Activated CD4-positive, alpha-beta T cell treated with anti-CD3 and anti-CD28 coated beads for 4 hours (primary cell): ENCODE results near the gene DHH.
"Not testable (repeated sequence)": the region's sequence is repeated elsewhere in the genome, so short reads cannot be mapped to it uniquely, and the experiment has no call there.

Experiments used
- DNase-seq, 2 donors: peaks; one replicate each; pipeline ENCODE4 v3.0.0-alpha.2; 2020

DHH gene

DNA sequence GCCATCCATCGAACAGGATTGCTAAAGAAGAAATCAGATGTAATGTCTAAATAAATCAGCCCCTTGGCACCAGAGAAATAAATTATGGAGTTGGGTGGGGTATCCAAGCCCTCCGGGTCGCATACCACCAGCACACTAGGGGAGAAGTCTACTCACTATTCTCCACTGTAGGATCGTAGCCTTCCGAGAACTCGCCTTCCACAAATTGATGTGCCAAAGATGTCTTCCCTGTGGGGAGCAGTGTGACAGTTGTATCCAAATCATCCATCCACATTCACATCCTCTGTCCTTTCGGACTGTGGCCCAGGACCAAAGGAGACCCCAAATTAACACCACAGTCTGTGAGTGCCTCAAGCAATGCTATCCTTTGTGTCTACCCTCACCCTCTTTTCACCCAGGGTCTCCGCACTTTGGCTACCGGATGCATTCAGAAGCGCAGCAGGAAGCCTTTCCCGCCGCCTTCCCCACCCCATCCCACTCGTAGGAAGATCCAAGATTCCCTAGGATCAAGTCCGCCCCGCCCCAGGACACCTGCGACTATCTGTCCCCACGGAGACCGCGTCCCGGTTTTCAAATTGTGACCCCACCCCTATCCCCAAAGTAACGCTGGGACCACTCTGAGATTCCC lies 25.6 kb downstream of the DHH start:
- DNase-seq: no peak

DNA sequence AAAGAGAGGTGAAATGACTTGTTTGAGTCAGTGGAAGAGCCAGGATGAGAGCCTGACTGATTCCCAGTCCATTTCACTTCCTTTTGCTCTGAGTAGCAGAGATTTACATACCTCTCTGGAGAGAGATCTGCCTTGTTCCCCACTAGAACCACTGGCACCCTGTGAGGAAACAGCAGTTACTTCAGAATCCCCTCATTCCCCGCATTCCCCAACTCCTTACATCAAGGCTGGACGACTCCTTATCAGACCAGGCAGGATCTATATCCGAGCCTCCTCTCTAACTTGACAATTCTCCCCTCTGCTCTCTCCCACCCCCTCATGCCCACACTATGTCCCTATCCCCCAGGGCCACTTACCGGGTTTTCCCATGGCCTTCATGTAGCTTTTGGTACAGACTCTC lies 28.5 kb downstream of the DHH start:
- DNase-seq: no peak

DNA sequence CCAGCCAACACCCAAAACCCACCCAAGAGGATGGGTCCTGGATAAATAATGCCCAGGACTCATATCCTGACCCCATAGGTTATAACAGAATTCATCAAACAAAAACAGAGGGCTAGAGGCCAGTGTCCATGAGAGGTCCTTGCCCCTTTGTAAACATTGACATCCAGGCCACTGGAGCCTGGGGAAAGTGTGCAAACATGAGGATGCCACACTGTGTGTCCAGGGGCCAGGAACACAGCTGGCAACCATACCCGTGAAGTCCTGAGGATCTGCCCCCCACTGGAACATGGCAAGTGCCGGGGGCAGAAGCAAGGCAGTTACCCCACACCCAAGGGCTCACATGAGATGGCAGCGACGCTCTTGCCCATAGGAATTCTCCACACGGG lies 29.8 kb downstream of the DHH start:
- DNase-seq: no peak

DNA sequence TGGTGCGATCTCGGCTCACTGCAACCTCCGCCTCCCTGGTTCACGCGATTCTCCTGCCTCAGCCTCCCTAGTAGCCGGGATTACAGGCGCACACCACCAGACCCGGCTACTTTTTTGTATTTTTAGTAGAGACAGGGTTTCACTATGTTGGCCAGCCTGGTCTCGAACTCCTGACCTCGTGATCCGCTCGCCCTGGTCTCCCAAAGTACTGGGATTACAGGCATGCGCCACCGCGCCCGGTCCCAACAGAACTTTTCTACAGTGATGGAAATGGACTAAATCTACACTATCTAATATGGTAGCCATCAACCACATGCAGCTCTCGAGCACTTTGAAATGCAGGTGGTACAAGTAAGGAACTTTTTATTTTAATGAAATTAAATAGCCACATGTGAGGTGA lies 32.7 kb downstream of the DHH start:
- DNase-seq: not testable (repeated sequence)

DNA sequence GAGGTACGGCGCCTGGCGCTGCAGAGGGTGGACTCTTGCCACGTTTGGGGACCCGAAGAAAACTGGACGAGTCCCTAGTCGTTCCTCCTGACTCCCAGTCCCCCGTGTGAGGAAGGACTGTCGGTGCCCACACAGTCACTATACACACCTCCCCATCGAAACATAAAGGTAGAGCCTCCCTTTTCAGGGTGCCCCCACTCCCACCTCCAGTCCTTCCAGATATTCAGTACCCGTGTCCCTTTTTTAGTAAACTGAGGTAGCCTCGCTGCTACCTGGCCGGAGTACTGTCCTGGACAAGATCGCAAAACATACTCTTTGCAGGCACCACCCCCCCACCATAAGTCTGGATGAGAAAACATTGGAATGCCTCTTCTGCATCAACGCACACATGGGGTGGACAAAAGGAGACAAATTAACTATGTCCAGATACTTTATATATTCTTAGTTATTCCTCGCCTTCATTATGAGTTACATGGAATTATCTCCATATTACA lies 33.4 kb downstream of the DHH start:
- DNase-seq: no peak

DNA sequence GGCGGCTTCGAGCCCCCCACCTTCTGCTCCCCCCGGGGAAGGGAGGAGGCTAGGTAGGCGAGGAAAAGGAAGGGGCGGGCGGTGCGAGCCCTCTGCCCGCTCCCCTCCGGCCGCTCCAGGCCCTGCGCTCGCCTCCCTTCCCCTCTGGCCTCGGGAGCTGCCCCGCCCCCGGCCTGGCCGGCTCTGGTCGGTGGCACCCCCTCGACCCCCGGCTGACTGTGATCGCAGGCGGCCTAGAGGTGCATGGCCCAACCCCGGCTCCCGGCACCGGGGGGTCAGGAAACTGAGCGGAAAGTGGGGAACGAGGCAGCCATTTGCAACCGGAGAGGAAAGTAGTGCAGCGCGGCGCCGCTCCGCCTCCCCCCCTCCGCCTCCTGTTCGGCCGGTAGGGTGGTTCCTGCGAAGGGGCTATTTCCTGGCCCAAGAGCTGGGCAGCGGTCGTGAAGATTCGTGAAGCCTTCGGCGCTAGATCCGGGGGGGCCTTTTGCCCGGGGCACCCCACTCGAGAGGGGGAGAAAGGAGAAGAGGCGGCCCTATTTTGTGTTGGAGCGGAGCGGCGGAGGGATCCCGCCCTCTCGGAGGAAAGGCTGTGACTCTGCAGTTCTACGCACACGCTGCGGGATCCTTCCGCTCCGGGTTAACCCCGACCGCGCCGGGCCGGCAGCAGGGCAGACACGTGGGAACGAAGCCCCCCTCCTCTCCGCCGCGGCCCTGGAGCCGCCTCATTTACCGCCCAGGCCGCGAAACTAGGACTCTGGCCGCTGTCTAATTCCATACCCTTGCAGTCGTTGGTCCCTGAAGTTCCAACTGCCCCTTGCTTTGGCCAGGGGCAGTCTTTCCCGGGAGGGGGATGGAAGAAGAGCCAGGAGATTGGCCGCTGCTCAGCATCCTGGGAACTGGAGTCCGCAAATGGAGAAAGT lies 34.1 kb downstream of the DHH start, which contains the start of gene KMT2D:
Gene KMT2D (minus strand): TSS at position 558 of the 920 bp plus-strand sequence. CDS start 5,470 bp downstream, outside the sequence.
- DNase-seq: peak; percentile 87 to 92

DNA sequence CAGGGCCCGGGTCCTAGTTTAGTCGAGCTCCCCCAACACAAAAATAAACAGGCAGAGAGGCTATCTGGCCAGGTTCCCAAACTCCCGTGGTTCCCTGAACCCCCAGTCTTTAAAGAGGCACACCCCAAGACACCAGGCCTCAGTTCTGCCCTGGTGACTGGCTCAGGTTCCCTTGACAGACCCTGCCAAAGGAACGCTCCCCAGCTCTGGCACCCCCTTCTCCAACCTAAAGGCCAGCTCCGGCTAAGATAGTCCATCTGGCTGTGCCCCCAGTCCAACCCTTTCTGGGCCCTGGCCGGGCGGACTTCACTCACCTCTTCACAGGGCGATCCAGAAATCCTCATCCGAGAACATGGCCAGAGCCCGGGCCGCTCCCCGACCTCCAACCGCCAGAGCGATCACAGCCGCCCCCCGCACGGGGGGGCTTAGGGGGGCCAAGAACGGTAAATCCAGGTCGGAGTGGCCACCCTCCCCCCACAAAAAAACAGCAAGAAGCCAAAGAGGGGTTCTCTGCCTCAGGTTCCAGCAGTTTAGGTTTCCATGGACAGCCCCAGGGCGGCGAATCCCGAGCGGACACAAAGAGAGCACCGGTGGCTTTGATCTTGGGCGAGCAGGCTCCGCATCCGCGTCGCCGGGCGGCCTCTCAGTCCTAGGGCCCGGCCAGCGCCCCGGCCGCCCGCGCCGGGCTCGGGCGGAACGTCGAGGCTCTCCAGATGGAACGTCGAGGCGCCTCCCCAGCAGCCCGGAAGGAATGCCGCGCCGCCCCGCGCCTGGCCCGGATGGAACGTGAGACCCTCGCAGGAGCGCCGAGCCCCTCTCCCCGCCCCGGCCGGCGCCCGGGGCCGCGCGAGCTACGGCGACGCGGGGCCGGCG lies 35.1 kb downstream of the DHH start:
- DNase-seq: no peak

DNA sequence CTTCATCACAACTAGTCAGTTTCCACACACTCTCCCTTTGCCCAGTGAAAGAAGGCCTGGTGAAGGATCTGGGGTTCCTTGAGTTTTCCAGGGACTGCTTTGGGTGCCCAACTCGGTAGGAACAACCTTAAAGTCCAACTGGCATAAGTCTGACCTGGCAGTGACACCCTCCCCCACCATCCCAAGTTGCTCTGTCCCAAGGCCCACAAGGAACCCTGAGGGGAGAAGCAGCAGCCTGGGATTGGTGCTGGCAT lies 35.6 kb downstream of the DHH start:
- DNase-seq: no peak

DNA sequence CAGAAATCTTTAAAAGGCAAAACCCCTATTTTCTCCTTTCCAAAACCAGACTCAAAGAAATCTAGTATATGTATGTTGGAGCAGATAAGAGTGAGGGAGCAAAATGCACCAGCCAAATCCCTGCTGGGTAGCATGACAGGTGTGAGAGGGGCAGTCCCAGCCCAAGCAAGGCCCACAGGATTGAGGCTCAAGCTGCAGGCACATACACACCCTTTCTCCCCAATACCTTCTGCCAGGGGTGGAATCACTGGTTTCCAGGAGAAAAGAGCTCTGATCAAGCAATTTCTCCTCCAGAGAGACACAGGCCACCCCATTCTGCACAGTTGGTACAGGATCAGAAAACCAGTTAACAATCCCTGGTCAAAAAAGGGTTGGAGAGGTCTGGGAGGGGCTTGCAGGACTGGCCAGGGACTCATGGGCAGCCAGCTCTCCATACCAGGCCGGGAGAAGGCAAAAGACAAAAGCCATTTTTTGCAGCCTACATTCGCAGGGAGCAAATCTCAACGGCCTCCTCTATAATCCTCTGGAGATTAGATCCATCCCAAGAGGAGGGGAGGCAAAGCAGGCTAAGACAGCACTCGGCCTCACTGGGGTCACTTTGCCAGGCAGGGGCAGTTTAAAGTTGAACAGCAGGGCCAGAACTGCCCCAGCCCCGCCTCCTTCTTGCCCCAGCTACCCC lies 36.1 kb downstream of the DHH start:
- DNase-seq: no peak

DNA sequence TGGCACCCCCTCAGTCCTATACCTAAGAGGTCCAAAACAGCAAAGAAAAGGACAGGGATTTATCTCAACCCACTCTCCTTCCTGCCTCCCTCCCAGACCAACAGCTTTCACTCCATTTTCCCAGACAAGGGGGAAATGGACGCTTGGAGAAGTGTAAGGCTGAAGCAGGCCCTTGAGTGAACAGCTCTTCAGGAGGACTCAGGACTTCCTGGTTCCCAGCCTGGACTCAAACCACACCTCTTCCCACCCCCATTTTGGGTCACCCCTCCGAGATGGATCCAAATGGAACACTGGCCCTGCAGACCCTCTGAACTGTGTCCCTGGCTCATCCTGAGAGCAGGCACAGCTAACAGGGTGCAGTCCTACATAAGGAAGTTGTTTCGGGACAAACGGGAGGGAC lies 36.7 kb downstream of the DHH start:
- no peak for DNase-seq

DNA sequence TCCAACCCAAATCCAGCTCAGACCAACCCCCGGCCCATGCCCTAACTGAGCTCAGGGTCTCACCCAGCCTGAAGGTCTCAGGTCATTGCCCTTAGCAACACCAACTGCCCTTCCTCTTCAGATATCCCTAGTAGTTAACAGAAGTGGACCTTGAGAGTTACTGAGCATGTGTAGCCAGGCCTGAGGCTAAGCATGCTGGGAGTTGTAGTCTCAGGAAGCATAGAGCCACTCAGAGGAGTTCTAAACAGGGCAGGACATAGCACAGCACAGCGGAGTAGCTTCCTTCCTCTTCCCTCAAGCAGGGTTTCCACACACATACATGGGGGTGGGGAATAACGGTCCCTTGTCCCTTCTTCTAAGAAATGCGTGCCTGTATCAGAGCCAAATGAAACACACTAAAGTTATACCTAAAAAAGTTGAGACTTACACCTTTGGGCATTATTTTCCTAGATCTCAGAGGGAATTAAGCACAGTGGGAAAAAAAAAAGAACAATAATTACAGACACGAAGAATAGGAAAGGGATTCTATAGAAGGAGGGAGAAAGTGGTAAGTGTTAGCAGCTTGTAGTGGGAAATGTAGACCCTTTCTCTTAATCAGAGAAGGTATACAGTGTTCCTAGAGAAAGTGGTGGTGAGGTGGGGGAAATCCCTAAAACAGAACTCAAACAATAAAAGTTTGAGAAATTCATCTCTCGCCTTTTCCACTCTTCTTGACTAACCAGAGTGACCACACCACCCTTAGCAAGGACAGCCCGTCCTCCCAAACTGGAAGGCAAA lies 38.4 kb downstream of the DHH start:
- DNase-seq: peak; percentile 48

DNA sequence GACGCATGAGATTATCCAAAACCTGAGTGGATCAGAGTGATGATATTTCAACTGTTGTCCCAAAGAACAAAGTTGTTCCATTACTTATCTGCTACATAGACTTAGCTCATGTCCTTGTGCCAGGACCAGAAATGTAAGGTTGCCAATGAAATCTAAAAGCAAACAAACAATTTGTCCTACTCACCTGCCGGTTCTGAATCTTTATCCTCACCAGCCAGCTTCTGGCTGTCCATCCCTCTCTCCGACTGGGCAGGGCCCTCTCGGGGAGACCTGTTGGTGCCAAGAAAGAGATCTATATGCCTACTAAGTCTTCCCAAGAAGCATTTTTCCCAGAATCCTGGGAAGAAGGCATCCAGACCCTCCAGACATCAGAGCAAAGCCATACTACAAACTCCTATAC lies 39.5 kb downstream of the DHH start:
- DNase-seq: no peak

DNA sequence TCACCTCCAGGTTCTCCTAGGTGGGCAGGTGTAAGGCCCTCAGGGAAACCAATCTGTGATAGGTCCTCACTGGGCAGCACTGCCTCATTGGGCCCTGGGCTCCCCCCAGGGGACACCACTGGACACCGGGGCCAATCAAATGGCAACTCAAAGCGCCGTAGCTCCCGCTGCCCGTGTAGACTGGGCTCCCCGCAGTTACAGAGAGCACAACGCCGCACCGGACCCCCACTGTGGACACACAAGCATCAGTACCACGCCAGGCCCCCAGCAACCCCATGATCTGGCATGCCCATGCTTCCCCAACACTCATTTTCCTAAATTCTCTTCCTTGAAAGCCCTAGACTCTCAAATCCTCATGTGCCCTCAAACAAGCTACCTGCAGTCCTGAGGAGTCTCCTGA lies 40.1 kb downstream of the DHH start:
- DNase-seq: no peak

DNA sequence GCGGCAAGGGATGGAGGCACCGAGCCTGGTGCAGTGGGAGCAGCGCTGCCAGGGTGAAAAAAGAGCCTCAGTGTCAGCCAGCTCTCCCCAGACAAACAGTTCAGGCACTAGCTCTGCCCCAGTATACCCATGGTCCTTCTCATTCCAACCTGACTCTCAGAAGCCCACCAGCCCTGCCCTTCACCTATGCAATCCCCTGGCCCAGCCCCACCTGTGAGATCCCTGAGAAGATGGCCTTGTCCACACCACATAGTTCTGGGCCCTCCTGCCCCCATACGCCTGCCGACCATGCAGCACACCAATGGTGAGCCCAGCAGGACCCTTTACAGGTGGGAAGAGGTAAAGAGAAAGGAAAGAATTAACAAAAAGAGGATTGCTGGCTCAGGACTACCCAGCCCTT lies 40.5 kb downstream of the DHH start:
- no peak for DNase-seq

DNA sequence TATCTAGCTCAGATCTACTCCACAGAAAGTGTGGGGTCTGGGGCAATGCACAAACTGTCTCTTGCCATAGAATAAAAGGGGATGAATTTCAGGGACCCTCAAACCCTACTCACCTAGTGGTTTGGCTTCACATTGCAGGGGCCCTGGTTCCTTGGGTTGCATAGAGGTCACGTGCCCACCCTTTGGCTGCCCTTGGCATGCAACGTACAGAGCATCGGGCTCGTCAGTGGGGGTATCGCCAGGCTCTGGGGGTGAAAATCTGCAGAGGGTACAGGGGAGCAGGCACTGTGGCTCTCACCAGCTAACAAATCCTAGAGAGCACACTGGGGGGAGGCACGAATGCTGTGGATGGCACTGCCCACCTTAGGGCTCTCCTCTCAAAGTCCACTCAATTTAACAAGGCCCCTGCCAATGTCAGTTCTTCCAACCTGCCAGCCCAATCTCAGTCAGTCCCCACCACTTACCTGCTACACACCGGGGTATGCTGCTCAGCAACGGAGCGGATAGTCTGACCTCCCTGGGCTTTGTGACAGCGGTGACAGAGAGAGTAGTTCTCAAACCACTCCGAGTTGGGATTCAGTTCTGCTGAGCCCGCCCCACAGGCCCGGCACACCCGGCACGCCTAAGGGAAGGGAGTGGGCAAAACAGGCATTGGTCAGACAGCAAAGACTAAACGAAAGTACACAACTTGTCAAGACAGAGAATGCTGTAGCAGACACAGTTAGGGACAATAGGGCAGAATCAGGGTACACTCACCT lies 42.0 kb downstream of the DHH start:
- no peak for DNase-seq

DNA sequence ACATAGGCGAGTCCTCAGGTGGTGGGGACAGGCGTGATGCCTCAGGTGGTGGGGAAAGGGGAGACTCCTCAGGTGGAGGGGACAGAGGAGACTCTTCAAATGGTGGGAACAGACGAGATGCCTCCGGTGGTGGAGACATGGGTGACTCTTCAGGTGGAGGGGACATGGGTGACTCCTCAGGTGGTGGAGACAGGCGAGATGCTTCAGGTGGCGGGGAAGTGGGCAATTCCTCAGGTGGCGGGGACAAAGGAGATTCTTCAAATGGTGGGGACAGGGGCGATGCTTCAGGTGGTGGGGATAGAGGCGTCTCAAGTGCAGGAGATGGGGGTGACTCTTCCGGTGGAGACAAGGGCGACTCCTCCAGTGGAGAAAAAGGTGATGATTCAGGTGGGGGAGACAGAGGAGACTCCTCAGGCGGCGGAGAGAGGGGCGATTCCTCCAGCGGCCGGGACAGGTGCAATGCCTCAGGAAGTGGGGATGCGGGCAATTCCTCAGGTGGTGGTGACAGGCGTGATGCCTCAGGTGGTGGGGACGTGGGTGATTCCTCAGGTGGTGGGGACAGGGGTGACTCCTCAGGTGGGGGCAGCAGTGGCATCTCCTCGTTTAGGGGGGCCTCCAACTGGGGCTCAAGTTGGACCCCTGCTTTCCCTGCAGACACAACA lies 42.7 kb downstream of the DHH start:
- no peak for DNase-seq

DNA sequence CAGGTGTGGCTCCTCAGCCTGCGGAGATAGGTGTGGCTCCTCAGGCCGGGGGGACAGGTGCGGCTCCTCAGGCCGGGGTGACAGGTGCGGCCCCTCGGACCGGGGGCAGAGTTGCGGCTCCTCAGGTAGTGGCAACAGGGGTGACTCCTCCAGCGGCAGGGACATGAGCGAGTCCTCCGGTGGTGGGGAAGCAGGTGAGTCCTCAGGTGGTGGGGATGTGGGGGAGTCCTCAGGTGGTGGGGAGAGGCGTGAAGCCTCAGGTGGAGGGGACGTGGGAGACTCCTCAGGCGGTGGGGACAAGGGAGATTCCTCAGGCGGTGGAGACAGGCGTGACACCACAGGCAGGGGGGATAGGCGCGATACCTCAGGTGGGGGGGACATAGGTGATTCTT lies 43.2 kb downstream of the DHH start:
- DNase-seq: no peak

DNA sequence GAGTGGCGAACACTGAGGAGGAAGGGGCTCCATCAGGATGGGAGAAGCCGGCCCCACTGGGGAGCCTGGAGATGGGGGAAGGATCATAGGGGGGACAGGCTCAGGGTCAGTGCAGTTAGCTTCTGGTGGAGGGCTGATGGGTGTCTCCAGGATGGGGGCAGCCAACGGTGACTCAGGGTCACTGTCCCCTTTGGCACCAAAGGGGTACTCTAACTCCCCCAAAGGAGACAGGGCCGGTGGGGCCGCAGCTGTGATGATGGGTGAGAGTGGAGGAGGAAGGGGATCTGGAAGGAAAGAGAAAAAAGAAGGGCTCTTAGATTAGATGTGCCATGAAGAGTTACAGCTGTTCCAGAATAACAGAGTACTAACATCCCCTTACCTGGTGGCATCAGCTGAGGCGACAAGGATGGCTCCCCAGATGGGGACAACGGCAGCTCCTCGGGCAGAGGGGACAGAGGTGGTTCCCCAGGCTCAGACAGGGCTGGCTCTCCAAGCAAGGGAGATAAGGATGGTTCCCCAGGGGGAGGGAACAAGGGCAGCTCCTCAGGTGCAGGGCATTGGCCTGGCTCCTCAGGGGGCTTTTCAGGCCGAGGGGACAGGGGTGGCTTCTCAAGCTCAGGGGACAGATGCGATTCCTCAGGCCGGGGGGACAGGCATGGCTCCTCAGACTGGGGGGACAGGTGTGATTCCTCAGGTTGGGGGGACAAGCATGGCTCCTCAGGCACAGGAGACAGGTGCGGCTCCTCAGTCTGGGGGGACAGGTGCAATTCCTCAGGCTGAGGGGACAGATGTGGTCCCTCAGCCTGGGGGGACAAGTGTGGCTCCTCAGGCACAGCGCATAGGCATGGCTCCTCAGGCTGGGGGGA lies 43.9 kb downstream of the DHH start:
- no peak for DNase-seq

DNA sequence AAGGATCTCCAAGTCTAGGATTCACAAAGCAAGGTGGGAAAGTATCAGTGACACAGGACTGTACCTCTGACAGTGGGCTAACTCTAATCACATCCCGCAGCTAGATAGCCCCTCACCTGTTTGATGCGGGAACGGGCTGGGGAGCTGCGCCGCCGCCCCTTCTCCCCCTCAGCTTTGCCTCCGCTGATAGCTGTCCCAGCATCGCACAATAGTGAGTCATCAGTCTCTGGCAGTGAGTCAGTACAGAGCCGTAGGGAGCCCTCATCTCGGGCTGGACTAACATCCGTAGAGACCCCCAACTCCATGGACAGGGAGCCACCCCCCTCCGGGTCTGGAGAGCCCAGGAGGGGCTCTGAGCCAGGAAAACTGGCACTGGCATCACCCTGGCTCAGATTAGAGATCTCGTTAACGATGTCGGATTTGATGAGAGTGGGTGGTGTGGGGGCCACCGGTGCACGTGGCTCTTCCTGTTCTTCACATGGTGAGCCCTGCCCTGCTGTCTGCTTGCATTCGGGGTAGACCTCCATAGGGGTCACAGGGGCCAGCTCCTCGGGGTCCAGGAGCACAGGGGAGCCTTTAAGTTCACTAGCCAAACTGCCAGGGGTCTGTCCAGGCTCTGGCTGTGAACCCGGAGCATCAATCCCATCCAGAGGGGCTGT lies 44.9 kb downstream of the DHH start:
- DNase-seq: no peak
